Suprapubic skin (tissue), 4 donors: ENCODE measurements around the gene MVB12A. TPM values are rescaled to one million over a fixed set of nuclear protein-coding genes. Genes with fewer than 3 reads are reported as not detected.

Experiments used
- DNase-seq, 2 donors: peaks; one replicate each; pipeline ENCODE4 v3.0.0-alpha.2; 2019; ENCODE audit warnings: low spot score in 2 of 2
- H3K27ac ChIP-seq: fragments of 200-600 bp; sonication (generic); one replicate; pipeline ENCODE4 v1.5.1; 2019
- H3K27me3 ChIP-seq: fragments of 200-600 bp; sonication (generic); one replicate; pipeline ENCODE4 v1.5.1; 2019
- H3K36me3 ChIP-seq: fragments of 200-600 bp; sonication (generic); one replicate; pipeline ENCODE4 v1.5.1; 2019
- H3K4me1 ChIP-seq: fragments of 200-600 bp; sonication (generic); one replicate; pipeline ENCODE4 v1.5.1; 2019
- H3K4me3 ChIP-seq: fragments of 200-600 bp; sonication (generic); one replicate; pipeline ENCODE4 v1.5.1; 2019; ENCODE audit warnings: mild to moderate bottlenecking
- H3K9me3 ChIP-seq: fragments of 200-600 bp; sonication (generic); one replicate; pipeline ENCODE4 v1.5.1; 2019
- EP300 ChIP-seq: sonication (generic); formaldehyde crosslinking; IDR thresholded peaks from one replicate; pipeline ENCODE4 v1.6.1; 2017; ENCODE audit warnings: antibody characterized with exemption
- POLR2A ChIP-seq, 2 donors: fragments of 450-650 bp; IDR thresholded peaks; one replicate each; pipeline ENCODE4 v1.6.1; 2017; ENCODE audit warnings: antibody characterized with exemption in 2 of 2, mild to moderate bottlenecking in 2 of 2, moderate library complexity in 2 of 2
- POLR2AphosphoS5 ChIP-seq, 3 donors: sonication (generic); formaldehyde crosslinking; IDR thresholded peaks; one replicate each; pipeline ENCODE4 v1.6.1; 2017; ENCODE audit warnings: antibody characterized with exemption in 3 of 3
- WGBS: methylation state at CpG from one replicate; pipeline ENCODE4 v1.1.5; 2018; 5-methylcytosine and 5-hydroxymethylcytosine counted together
- total RNA-seq, 4 donors: library from RNA; depleted of rRNA; stranded (reverse); fragments of >200 nt; gene quantifications; one replicate each; pipeline ENCODE4 v1.1.0, GENCODE V29; 2016
- TF ChIP-seq, protein P1 (sequence below), 2 donors: fragments of 200-600 bp in 1 of 2; fragments of 450-650 bp in 1 of 2; sonication (generic) in 1 of 2; IDR thresholded peaks; one replicate each; pipeline ENCODE4 v1.5.1; 2016 to 2019; ENCODE audit warnings: antibody characterized with exemption in 2 of 2, mild to moderate bottlenecking in 1 of 2, moderate library complexity in 1 of 2

Gene MVB12A
- total RNA-seq, 4 donors from 2014 or later, result 44.2 to 71.3 (median 60.5) TPM

DNA sequence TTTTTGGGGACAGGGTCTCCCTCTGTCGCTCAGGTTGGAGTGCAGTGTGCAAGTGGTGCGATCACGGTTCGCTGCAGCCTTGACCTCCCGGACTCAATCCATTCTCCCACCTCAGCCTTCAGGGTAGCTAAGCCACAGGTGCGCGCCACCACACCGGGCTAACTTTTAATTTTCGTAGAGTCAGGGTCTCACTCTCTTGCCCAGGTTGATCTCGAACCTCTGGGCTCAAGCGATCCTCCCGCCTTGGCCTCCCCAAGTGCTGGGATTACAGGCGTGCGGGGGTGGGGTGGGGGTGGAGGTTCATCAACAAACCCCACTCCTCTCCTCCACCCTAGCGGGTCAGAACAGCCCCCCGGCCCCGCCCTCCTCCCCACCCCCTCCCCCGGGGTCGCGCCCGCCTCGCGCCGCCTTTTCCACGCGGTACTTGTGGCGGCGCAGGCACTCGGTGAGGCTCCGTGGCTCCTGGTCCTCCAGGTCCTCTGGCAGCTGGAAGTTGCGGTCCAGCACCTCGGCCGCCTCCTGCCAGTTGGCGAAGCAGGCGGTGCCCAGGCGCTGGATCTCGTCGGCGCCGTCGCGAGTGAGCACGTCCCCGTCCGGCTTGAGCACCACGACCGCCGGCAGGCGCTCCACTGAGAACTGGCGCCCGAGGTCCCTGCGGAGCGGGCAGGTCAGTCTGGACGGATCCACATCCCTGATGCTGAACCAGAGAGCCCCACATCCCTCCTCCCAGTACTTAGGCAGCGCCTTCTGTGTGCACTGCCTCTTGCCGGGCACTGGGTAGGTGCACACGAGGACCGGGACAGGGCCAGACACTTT lies 35.7 kb downstream of the MVB12A start:
- 23% methylated on average over 8 of the region's 58 CpGs for WGBS
- no peak for DNase-seq

DNA sequence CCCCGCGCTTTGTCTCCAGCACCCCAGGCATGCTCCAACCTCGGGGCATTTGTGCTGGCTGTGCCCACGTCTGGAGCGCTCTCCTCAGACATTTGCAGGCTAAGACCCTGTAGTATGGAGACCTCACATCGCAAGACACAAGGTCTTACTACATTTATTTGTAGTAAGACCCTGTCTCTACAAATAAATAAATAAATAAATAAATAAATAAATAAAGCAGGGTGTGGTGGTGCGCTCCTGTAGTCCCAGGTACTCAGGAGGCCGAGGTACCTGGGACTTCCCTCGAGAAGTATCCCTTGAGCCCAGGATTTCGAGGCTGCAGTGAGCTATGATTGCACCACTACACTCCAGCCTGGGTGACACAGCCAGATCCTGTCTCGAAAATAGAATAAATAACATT lies 36.3 kb downstream of the MVB12A start:
- Histone ChIP-seq H3K4me3 (no peak overlapping the region), H3K27me3 (peaks cover 62% of the 10 kb centered on the region), H3K27ac (no peak overlapping the region), H3K36me3 (no peaks in the 10 kb centered on the region), H3K9me3 (no peaks in the 10 kb centered on the region), H3K4me1 (peaks cover 15% of the 10 kb centered on the region)
- WGBS, result 74% methylated on average over 11 of the region's 11 CpGs
- TF ChIP-seq, protein P1, sequence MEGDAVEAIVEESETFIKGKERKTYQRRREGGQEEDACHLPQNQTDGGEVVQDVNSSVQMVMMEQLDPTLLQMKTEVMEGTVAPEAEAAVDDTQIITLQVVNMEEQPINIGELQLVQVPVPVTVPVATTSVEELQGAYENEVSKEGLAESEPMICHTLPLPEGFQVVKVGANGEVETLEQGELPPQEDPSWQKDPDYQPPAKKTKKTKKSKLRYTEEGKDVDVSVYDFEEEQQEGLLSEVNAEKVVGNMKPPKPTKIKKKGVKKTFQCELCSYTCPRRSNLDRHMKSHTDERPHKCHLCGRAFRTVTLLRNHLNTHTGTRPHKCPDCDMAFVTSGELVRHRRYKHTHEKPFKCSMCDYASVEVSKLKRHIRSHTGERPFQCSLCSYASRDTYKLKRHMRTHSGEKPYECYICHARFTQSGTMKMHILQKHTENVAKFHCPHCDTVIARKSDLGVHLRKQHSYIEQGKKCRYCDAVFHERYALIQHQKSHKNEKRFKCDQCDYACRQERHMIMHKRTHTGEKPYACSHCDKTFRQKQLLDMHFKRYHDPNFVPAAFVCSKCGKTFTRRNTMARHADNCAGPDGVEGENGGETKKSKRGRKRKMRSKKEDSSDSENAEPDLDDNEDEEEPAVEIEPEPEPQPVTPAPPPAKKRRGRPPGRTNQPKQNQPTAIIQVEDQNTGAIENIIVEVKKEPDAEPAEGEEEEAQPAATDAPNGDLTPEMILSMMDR (IDR thresholded peaks at IDR 0.05), result no peak
- TF ChIP-seq POLR2AphosphoS5 (IDR thresholded peaks at IDR 0.05), result no peak
- no peak for TF ChIP-seq POLR2A (IDR thresholded peaks at IDR 0.05)
- no peak for TF ChIP-seq EP300
- DNase-seq, result no peak

More for the DNA sequence above, 35.7 kb downstream of the MVB12A start:
- Histone ChIP-seq H3K4me3 (no peak overlapping the region), H3K36me3 (no peaks in the 10 kb centered on the region), H3K9me3 (no peaks in the 10 kb centered on the region), H3K27ac (no peak overlapping the region), H3K27me3 (peaks cover 56% of the 10 kb centered on the region), H3K4me1 (peaks cover 15% of the 10 kb centered on the region)
- TF ChIP-seq POLR2A (IDR thresholded peaks at IDR 0.05) (no peak), POLR2AphosphoS5 (IDR thresholded peaks at IDR 0.05) (no peak), EP300 (no peak)
- TF ChIP-seq, protein P1 (IDR thresholded peaks at IDR 0.05), result no peak

DNA sequence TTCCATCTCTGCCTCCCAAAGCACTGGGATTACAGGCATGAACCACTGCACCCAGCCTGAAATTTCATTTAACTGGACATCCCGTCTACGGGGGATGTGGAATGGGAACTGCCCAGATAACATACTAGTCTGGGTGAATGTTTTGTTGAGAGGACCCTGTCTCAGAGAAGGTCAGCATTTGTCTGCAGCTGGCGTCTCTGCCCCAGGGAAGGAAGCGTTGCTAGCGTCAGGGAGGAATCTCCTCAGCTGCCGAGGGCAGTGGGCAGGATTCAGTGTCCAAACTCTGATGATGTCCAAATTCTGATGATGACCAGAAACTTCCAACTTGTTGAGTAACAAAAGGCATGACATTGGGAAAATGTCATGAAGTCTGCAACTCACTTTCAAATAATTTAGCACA lies 37.8 kb downstream of the MVB12A start:
- WGBS, result 47% methylated on average over 5 of the region's 6 CpGs
- H3K4me3 ChIP-seq, result no peak overlapping the region
- H3K36me3 ChIP-seq, result no peaks in the 10 kb centered on the region
- H3K27ac ChIP-seq, result no peak overlapping the region
- no peak for DNase-seq
- TF ChIP-seq POLR2A (IDR thresholded peaks at IDR 0.05) (no peak), POLR2AphosphoS5 (IDR thresholded peaks at IDR 0.05) (no peak), EP300 (no peak)
- TF ChIP-seq, protein P1 (IDR thresholded peaks at IDR 0.05), result no peak
- H3K4me1 ChIP-seq, result peaks cover 15% of the 10 kb centered on the region
- H3K27me3 ChIP-seq, result peaks cover 63% of the 10 kb centered on the region
- no peaks in the 10 kb centered on the region for H3K9me3 ChIP-seq

DNA sequence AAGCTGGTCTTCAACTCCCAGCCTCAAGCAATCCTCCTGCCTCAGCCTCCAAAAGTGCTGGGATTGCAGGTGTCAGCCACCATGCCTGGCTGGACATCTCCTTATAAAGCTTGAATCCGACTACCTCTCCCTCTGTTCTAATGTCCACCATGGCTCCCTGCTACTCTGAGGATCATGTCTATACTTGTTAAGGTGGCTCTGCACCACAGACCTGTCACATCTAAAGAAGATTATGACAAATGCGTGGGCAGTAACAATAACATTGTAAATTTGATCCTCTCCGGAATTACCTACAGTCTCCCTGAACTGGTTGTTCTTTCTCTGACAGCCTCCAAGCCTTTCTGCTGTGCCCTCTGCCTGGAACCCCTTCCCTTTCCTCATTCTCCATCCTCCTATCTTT lies 39.1 kb downstream of the MVB12A start:
- Histone ChIP-seq H3K36me3 (no peaks in the 10 kb centered on the region), H3K9me3 (no peaks in the 10 kb centered on the region), H3K27me3 (peaks cover 58% of the 10 kb centered on the region), H3K27ac (no peak overlapping the region), H3K4me3 (no peak overlapping the region), H3K4me1 (peaks cover 15% of the 10 kb centered on the region)
- TF ChIP-seq EP300 (no peak), POLR2A (IDR thresholded peaks at IDR 0.05) (no peak), POLR2AphosphoS5 (IDR thresholded peaks at IDR 0.05) (no peak)
- TF ChIP-seq, protein P1 (IDR thresholded peaks at IDR 0.05), result no peak
- DNase-seq, result no peak
- 63% methylated on average over 3 of the region's 3 CpGs for WGBS

DNA sequence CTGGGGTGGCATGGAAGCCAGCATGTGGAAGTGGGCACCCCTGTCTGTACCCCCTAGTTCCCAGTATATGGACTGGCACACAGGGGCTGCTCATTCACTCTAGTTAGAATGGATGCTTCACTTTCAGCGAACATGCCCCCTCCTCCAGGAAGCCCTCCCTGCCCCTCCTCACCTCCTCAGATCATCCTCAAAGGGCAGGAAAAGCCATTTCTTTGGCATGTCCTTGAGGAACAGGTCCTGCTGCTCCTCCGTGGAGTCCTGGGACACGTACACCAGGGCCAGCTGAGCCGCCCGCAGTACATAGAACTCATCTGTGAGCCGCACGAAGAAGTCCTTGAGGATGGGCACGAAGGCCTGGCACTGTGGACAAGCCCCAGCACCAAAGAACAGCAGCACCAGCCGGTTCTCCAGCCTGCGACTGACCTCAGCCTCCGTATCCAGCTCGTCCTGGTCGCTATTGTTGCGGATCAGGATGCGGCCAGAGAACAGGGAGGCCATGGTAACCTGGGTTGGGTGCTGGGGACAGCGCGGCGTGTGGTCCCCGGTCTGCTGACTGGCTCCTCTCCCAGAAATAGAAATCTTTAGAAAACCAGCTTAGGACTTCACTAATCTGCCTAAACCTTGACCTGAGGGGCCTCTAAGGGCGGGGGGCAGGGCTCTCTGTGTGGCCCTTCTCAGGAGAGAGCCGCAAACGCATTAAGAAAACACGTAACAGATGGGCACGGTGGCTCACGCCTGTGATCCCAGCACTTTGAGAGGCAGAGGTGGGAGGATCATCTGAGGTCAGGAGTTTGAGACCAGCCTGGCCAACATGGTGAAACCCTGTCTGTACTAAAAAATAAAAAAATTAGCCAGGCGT lies 40.8 kb downstream of the MVB12A start, which contains the start of gene NXNL1:
TSS of gene NXNL1 (minus strand) at position 555 of the 859 bp plus-strand sequence. CDS start at position 498, 57 bp downstream.
- Histone ChIP-seq H3K27ac (no peak within 1 kb of the TSS), H3K9me3 (no peaks in the 10 kb centered on the region), H3K4me1 (peaks cover 3% of the 10 kb centered on the region), H3K36me3 (no peaks in the 10 kb centered on the region), H3K4me3 (no peak within 1 kb of the TSS), H3K27me3 (peaks cover 42% of the 10 kb centered on the region)
- TF ChIP-seq POLR2A (IDR thresholded peaks at IDR 0.05) (no peak), POLR2AphosphoS5 (IDR thresholded peaks at IDR 0.05) (no peak), EP300 (no peak)
- TF ChIP-seq, protein P1 (IDR thresholded peaks at IDR 0.05), result no peak
- 90% methylated on average over 21 of the region's 26 CpGs for WGBS
- DNase-seq, result no peak
